ENCODE results near the gene RIMS4. TPM values are rescaled to one million over a fixed set of nuclear protein-coding genes. Genes with fewer than 3 reads are reported as not detected.

RIMS4 gene
- total and polyA plus RNA-seq, 2 of the 13 experiments (the other 11 are each of a cell fraction or from before 2014, with no cell fraction given) = 0.01 to 0.07 TPM

DNA sequence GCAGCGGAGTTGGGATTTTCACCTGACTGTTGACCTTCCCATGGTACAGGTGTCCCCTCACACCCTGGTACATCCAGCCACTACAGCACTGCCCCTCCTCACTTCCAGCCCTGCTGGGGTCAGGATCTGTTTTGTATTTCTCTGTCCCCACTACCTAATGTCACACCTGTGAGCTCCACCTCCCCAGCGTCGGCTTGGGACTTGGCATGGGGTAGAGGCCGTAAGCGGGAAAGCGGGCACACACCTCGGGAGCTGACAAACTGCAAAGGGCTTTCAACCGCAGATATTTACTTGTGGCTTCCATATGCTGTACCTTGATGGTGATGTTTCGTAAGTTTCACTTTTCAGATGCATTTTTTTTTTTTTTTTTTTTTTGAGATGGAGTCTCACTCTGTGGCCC lies 100.5 kb downstream of the RIMS4 start:
- ATAC-seq (no peak), FAIRE-seq (no peak), DNase-seq (ENCODE audit: low spot score) (no peak)
- Histone ChIP-seq H3K79me2 (ENCODE audit: insufficient read depth, low read length) (no peaks in the 10 kb centered on the region), H3K4me1 (ENCODE audit: insufficient read depth, low read length) (peaks cover 9% of the 10 kb centered on the region), H3K27ac (ENCODE audit: extremely low read length, insufficient read depth, low read length) (no peak overlapping the region), H3K9ac (ENCODE audit: insufficient read depth, low read depth, low read length) (no peak overlapping the region), H3K4me3 (replicated peaks in 1 of 3; ENCODE audit: insufficient read depth in 1 of 3, low read depth in 2 of 3, low read length in 3 of 3) (no peak overlapping the region), H3K27me3 (ENCODE audit: control insufficient read depth in 1 of 2, insufficient read depth in 2 of 2, low read length in 2 of 2) (peaks cover 6 to 49% of the 10 kb centered on the region in 2 experiments; a peak in 3 of 5 replicates), H4K20me1 (ENCODE audit: insufficient read depth, low read length) (no peaks in the 10 kb centered on the region), H2AFZ (ENCODE audit: low read length) (no peak overlapping the region), H3K4me2 (ENCODE audit: low read depth, low read length) (no peak overlapping the region), H3K36me3 (replicated peaks in 1 of 2; ENCODE audit: control insufficient read depth in 1 of 2, insufficient read depth in 2 of 2, low read length in 2 of 2) (no peaks in the 10 kb centered on the region), H3K9me3 (ENCODE audit: low read length) (no peaks in the 10 kb centered on the region)
- BruUV-seq (replicated peaks) = no TSS peak
- TF ChIP-seq, protein P1, sequence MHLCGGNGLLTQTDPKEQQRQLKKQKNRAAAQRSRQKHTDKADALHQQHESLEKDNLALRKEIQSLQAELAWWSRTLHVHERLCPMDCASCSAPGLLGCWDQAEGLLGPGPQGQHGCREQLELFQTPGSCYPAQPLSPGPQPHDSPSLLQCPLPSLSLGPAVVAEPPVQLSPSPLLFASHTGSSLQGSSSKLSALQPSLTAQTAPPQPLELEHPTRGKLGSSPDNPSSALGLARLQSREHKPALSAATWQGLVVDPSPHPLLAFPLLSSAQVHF (CRISPR knock-in tag; IDR thresholded peaks at IDR 0.05) = no peak
- TF ChIP-seq ZNF790 (CRISPR knock-in tag; IDR thresholded peaks at IDR 0.05; ENCODE audit: borderline replicate concordance) = no peak
- no peak for TF ChIP-seq SMAD1 (CRISPR knock-in tag; IDR thresholded peaks at IDR 0.05; ENCODE audit: borderline replicate concordance, low read depth)
- TF ChIP-seq, protein P2, sequence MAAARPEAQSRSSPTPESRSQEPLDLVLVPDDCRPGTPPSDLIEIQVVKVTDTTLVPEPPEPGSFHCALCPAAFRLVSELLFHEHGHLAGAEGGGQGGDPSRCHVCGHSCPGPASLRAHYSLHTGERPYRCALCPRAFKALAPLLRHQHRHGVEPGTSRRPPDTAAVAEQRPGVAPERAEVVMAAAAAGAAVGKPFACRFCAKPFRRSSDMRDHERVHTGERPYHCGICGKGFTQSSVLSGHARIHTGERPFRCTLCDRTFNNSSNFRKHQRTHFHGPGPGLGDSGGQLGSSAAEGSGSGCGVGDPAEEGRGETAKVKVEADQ (CRISPR knock-in tag; IDR thresholded peaks at IDR 0.05; ENCODE audit: borderline replicate concordance) = no peak
- TF ChIP-seq NFIC (IDR thresholded peaks at IDR 0.05; ENCODE audit: low read length) = no peak
- TF ChIP-seq, protein P3, sequence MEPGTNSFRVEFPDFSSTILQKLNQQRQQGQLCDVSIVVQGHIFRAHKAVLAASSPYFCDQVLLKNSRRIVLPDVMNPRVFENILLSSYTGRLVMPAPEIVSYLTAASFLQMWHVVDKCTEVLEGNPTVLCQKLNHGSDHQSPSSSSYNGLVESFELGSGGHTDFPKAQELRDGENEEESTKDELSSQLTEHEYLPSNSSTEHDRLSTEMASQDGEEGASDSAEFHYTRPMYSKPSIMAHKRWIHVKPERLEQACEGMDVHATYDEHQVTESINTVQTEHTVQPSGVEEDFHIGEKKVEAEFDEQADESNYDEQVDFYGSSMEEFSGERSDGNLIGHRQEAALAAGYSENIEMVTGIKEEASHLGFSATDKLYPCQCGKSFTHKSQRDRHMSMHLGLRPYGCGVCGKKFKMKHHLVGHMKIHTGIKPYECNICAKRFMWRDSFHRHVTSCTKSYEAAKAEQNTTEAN (CRISPR knock-in tag; conservative IDR thresholded peaks at IDR 0.05) = no peak
- TF ChIP-seq MED8 (CRISPR knock-in tag; IDR thresholded peaks at IDR 0.05; ENCODE audit: insufficient replicate concordance) = no peak
- TF ChIP-seq SRSF1 (optimal IDR thresholded peaks at IDR 0.05; ENCODE audit: low read depth, low read length) = no peak
- no peak for TF ChIP-seq ZBTB8A (CRISPR knock-in tag; IDR thresholded peaks at IDR 0.05; ENCODE audit: borderline replicate concordance, low read depth)
- no peak for TF ChIP-seq ZKSCAN5 (CRISPR knock-in tag; IDR thresholded peaks at IDR 0.05)
- TF ChIP-seq, protein P4, sequence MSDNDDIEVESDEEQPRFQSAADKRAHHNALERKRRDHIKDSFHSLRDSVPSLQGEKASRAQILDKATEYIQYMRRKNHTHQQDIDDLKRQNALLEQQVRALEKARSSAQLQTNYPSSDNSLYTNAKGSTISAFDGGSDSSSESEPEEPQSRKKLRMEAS (IDR thresholded peaks at IDR 0.05) = no peak
- TF ChIP-seq PCBP1 (IDR thresholded peaks at IDR 0.05; ENCODE audit: borderline replicate concordance, low read depth, low read length) = no peak
- no peak for TF ChIP-seq SMARCE1 (IDR thresholded peaks at IDR 0.05; ENCODE audit: borderline replicate concordance)
- TF ChIP-seq ZFY (CRISPR knock-in tag; IDR thresholded peaks at IDR 0.05) = no peak
- TF ChIP-seq, protein P5, sequence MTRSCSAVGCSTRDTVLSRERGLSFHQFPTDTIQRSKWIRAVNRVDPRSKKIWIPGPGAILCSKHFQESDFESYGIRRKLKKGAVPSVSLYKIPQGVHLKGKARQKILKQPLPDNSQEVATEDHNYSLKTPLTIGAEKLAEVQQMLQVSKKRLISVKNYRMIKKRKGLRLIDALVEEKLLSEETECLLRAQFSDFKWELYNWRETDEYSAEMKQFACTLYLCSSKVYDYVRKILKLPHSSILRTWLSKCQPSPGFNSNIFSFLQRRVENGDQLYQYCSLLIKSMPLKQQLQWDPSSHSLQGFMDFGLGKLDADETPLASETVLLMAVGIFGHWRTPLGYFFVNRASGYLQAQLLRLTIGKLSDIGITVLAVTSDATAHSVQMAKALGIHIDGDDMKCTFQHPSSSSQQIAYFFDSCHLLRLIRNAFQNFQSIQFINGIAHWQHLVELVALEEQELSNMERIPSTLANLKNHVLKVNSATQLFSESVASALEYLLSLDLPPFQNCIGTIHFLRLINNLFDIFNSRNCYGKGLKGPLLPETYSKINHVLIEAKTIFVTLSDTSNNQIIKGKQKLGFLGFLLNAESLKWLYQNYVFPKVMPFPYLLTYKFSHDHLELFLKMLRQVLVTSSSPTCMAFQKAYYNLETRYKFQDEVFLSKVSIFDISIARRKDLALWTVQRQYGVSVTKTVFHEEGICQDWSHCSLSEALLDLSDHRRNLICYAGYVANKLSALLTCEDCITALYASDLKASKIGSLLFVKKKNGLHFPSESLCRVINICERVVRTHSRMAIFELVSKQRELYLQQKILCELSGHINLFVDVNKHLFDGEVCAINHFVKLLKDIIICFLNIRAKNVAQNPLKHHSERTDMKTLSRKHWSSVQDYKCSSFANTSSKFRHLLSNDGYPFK (CRISPR knock-in tag; IDR thresholded peaks at IDR 0.05; ENCODE audit: borderline replicate concordance) = no peak
- no peak for TF ChIP-seq ZC3H13 (CRISPR knock-in tag; IDR thresholded peaks at IDR 0.05)
- TF ChIP-seq KLF12 (CRISPR knock-in tag; IDR thresholded peaks at IDR 0.05; ENCODE audit: borderline replicate concordance) = no peak
- no peak for TF ChIP-seq ZNF431 (CRISPR knock-in tag; IDR thresholded peaks at IDR 0.05; ENCODE audit: borderline replicate concordance, low read depth)
- no peak for TF ChIP-seq JUND (CRISPR knock-in tag; IDR thresholded peaks at IDR 0.05)
- in situ Hi-C loops (cut with HindIII; ENCODE audit: extremely low pct_ligation_motif_present, low pct_unique_long_range_greater_than_20kb) = no loop called here
- CTCF ChIA-PET (ENCODE audit: low intra/inter-chr PET ratio, low total read pairs) = no interaction called here
- WGBS (ENCODE audit: low lambda C conversion rate) = 28% methylated on average over 9 of the region's 9 CpGs
- intact Hi-C loops (cut with micrococcal nuclease; ENCODE audit: unreplicated experiment) = no loop called here
- POLR2A ChIA-PET = no interaction called here
